HL-60/S4 (cell line): Measurements from ENCODE around the gene RABGEF1.
"Not testable (repeated sequence)": the region's sequence is repeated elsewhere in the genome, so short reads cannot be mapped to it uniquely, and the experiment has no call there.

Experiments
- in situ Hi-C: fragments of 300-500 bp; cut with MboI; formaldehyde crosslinking; loops from 2 replicates; pipeline ENCODE4 v1.14.3; 2022; ENCODE audit warnings: low sequenced_read_pairs

Gene RABGEF1

GRCh38 chr7:66740302-66740979 is at the start of gene RABGEF1:
Gene RABGEF1 (plus strand): TSS chr7:66740733. CDS start chr7:66771900, 31,167 bp downstream.
- in situ Hi-C loops = no loop called here

GRCh38 chr7:66693331-66693730 is 47.2 kb upstream of the RABGEF1 start:
- in situ Hi-C loops = no loop called here

GRCh38 chr7:66694286-66694685 is 46.2 kb upstream of the RABGEF1 start:
- in situ Hi-C loops = no loop called here

GRCh38 chr7:66695417-66695816 is 45.1 kb upstream of the RABGEF1 start:
- in situ Hi-C loops = not testable (repeated sequence)

- in situ Hi-C loops = not testable (repeated sequence)
These were observed 44.4 kb upstream of the RABGEF1 start for GRCh38 chr7:66696134-66696533.

- in situ Hi-C loops = no loop called here
These were observed 43.8 kb upstream of the RABGEF1 start for GRCh38 chr7:66696774-66697191.

- in situ Hi-C loops = no loop called here
These were observed 42.8 kb upstream of the RABGEF1 start for GRCh38 chr7:66697449-66698438.

GRCh38 chr7:66698652-66699205 is 41.8 kb upstream of the RABGEF1 start:
- in situ Hi-C loops = no loop called here

GRCh38 chr7:66699998-66700397 is 40.5 kb upstream of the RABGEF1 start:
- in situ Hi-C loops = no loop called here

- in situ Hi-C loops = no loop called here
These were observed 39.9 kb upstream of the RABGEF1 start for GRCh38 chr7:66700633-66701131.

- in situ Hi-C loops = no loop called here
These were observed 32.7 kb upstream of the RABGEF1 start for GRCh38 chr7:66707825-66708224.

GRCh38 chr7:66710752-66711151 is 29.8 kb upstream of the RABGEF1 start:
- in situ Hi-C loops = not testable (repeated sequence)

- in situ Hi-C loops = no loop called here
These were observed 26.8 kb upstream of the RABGEF1 start for GRCh38 chr7:66713687-66714086.

- in situ Hi-C loops = not testable (repeated sequence)
These were observed 23.9 kb upstream of the RABGEF1 start for GRCh38 chr7:66716634-66717033.

- in situ Hi-C loops = no loop called here
These were observed 20.0 kb upstream of the RABGEF1 start for GRCh38 chr7:66720561-66720960.

- in situ Hi-C loops = no loop called here
These were observed 14.7 kb upstream of the RABGEF1 start for GRCh38 chr7:66725843-66726242.

- in situ Hi-C loops = no loop called here
These were observed 13.5 kb upstream of the RABGEF1 start for GRCh38 chr7:66727058-66727457.

GRCh38 chr7:66728571-66728970 is 12.0 kb upstream of the RABGEF1 start:
- in situ Hi-C loops = no loop called here

GRCh38 chr7:66729274-66729673 is 11.3 kb upstream of the RABGEF1 start:
- in situ Hi-C loops = no loop called here

GRCh38 chr7:66731986-66732385 is 8.5 kb upstream of the RABGEF1 start:
- in situ Hi-C loops = no loop called here

- in situ Hi-C loops = no loop called here
These were observed 8.1 kb upstream of the RABGEF1 start for GRCh38 chr7:66732439-66732838.
